Stimulated activated CD8-positive, alpha-beta memory T cell treated with anti-CD3 and anti-CD28 coated beads, Interleukin-2, amount 100 ng/mL, for 1 hour (primary cell): ENCODE measurements around the gene DAB2IP.
"Not testable (repeated sequence)": the region's sequence is repeated elsewhere in the genome, so short reads cannot be mapped to it uniquely, and the experiment has no call there.

Experiments
- DNase-seq, 2 donors: peaks; one replicate each; pipeline ENCODE4 v3.0.0-alpha.2; 2020; ENCODE audit warnings: low read depth in 2 of 2

Gene DAB2IP

GRCh38 chr9:121651295-121652020, at the start of gene DAB2IP:
TSS of gene DAB2IP (plus strand) at chr9:121651634. CDS start at chr9:121651776, 142 bp downstream.
- no peak for DNase-seq

- DNase-seq: no peak
Observed at GRCh38 chr9:121603028-121603427, 48.4 kb upstream of the DAB2IP start.

GRCh38 chr9:121604242-121604641, 47.2 kb upstream of the DAB2IP start:
- DNase-seq: no peak

GRCh38 chr9:121604654-121605053, 46.8 kb upstream of the DAB2IP start:
- DNase-seq: no peak

- DNase-seq: no peak
Observed at GRCh38 chr9:121607434-121608167, 43.8 kb upstream of the DAB2IP start.

GRCh38 chr9:121608168-121608853, 43.1 kb upstream of the DAB2IP start:
- no peak for DNase-seq

GRCh38 chr9:121609822-121610637, 41.4 kb upstream of the DAB2IP start:
- no peak for DNase-seq

GRCh38 chr9:121610638-121610953, 40.8 kb upstream of the DAB2IP start:
- DNase-seq: no peak

- DNase-seq: no peak
Observed at GRCh38 chr9:121612511-121612998, 38.9 kb upstream of the DAB2IP start.

- no peak for DNase-seq
Observed at GRCh38 chr9:121613009-121613752, 38.3 kb upstream of the DAB2IP start.

GRCh38 chr9:121616123-121616755, 35.2 kb upstream of the DAB2IP start:
- no peak for DNase-seq

- DNase-seq: no peak
Observed at GRCh38 chr9:121618504-121618903, 32.9 kb upstream of the DAB2IP start.

GRCh38 chr9:121618910-121619309, 32.5 kb upstream of the DAB2IP start:
- DNase-seq: not testable (repeated sequence)

GRCh38 chr9:121619545-121620324, 31.7 kb upstream of the DAB2IP start:
- DNase-seq: no peak

GRCh38 chr9:121620325-121620673, 31.1 kb upstream of the DAB2IP start:
- DNase-seq: no peak

- DNase-seq: no peak
Observed at GRCh38 chr9:121620777-121621449, 30.5 kb upstream of the DAB2IP start.

GRCh38 chr9:121622387-121623203, 28.8 kb upstream of the DAB2IP start:
- DNase-seq: no peak

- DNase-seq: not testable (repeated sequence)
Observed at GRCh38 chr9:121623430-121623829, 28.0 kb upstream of the DAB2IP start.
